GM19099 (cell line): ENCODE measurements around the gene PTRH2.

Experiments used
- POLR2A ChIP-seq: IDR thresholded peaks from 3 replicates; pipeline ENCODE4 v1.6.1; 2011; ENCODE audit warnings: low read depth; ENCODE audit not compliant: insufficient read length; ENCODE audit errors: extremely low read depth

The PTRH2 gene

GRCh38 chr17:59649886-59650285, 57.3 kb downstream of the PTRH2 start:
- TF ChIP-seq POLR2A, result no peak
